ENCODE measurements around the gene SEMA4A. TPM values are rescaled to one million over a fixed set of nuclear protein-coding genes. Genes with fewer than 3 reads are reported as not detected.

Gene SEMA4A
- polyA plus RNA-seq, 1 of the 3 experiments (the other 2 are of a cell fraction): 1.3 TPM

DNA sequence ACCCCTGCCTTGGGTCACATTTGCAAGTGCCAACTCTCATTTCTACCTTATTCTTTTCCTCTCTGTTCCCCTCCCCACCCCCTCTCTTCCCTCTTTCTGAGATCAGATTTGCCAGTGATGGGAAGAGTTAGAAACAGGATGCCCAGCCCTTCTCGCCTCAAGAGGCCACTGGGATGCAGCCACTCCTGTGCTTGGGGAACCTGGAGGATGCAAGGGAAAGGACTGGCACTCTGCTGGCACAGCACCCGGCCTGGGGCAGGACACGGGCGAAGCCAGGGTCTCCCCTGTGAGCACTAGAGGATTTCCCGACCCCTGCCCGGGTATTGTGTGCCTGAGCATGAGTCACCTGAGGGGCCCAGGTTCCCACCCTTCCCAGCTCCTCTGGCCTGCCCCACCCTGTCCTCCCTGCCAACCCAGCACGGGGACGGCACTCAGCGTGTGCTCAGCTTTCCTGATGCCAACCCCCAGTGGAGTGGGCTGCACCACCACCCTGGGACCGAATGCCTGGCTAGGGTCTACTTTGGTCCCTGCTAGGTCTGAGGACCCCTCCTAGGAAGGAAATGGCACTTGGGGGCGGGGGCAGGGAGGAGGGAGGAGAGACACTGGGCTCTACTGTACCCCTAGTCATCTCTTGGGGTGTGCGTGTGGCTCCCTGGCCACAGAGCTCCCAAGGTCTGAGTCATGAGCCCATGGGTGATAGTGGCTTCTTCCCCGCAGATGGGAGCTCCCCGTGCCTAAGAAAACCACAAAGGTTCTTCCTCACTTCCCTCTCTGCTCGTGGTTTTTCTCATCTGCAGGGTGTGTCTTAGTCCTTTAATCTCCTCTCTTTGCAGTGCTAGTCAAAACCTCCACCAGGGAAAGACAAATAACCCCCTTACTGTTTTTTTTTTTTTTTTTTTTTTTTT, 26.5 kb upstream of the SEMA4A start (continued):
- TF ChIP-seq TEAD4 (IDR thresholded peaks at IDR 0.05; ENCODE audit: borderline replicate concordance, insufficient read depth): 0 out of 2 replicates have a peak, but pooled peaks have one; percentile 20
- TF ChIP-seq, protein P1, sequence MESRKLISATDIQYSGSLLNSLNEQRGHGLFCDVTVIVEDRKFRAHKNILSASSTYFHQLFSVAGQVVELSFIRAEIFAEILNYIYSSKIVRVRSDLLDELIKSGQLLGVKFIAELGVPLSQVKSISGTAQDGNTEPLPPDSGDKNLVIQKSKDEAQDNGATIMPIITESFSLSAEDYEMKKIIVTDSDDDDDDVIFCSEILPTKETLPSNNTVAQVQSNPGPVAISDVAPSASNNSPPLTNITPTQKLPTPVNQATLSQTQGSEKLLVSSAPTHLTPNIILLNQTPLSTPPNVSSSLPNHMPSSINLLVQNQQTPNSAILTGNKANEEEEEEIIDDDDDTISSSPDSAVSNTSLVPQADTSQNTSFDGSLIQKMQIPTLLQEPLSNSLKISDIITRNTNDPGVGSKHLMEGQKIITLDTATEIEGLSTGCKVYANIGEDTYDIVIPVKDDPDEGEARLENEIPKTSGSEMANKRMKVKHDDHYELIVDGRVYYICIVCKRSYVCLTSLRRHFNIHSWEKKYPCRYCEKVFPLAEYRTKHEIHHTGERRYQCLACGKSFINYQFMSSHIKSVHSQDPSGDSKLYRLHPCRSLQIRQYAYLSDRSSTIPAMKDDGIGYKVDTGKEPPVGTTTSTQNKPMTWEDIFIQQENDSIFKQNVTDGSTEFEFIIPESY (IDR thresholded peaks at IDR 0.05; ENCODE audit: borderline replicate concordance, low read depth): no peak
- no peak for TF ChIP-seq FOXJ3 (CRISPR knock-in tag; IDR thresholded peaks at IDR 0.05)
- TF ChIP-seq SIN3A (IDR thresholded peaks at IDR 0.05; ENCODE audit: borderline replicate concordance, low read depth, low read length): no peak
- TF ChIP-seq, protein P2, sequence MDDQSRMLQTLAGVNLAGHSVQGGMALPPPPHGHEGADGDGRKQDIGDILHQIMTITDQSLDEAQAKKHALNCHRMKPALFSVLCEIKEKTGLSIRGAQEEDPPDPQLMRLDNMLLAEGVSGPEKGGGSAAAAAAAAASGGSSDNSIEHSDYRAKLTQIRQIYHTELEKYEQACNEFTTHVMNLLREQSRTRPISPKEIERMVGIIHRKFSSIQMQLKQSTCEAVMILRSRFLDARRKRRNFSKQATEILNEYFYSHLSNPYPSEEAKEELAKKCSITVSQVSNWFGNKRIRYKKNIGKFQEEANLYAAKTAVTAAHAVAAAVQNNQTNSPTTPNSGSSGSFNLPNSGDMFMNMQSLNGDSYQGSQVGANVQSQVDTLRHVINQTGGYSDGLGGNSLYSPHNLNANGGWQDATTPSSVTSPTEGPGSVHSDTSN (IDR thresholded peaks at IDR 0.05): peak; percentile 41
- 0 out of 2 replicates have a peak, but pooled peaks have one; percentile 4 for TF ChIP-seq ELF1 (IDR thresholded peaks at IDR 0.05)
- TF ChIP-seq JUND (IDR thresholded peaks at IDR 0.05): peak; percentile 51
- TF ChIP-seq GABPA (IDR thresholded peaks at IDR 0.05; ENCODE audit: low read depth): no peak
- TF ChIP-seq MXI1 (IDR thresholded peaks at IDR 0.05; ENCODE audit: low read depth, low read length): no peak

DNA sequence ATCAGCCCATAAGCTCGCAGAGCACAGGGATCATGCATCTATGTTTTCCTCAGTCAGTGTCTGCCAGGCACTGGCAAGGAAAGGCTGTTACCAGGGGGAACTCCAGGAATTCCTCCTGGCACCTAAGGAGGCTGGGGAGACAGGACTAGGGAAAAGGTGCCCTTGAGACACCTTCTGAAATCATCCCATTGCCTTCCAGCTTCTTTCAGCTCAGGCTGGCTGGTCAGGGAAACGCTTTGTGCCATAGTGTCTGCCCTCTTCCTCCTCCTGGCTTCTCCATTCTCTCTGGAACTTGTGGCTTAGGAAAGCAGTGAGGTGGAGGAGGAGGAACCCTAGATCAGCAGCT, 25.1 kb upstream of the SEMA4A start:
- Histone ChIP-seq H3K27ac (ENCODE audit: low read depth in 2 of 2, low read length in 1 of 2) (peak overlapping the region; percentile 94 to 100), H2AFZ (ENCODE audit: low read depth) (no peak overlapping the region), H3K9me3 (no peaks in the 10 kb centered on the region), H3K36me3 (replicated peaks in 1 of 2; ENCODE audit: control insufficient read depth in 1 of 2, insufficient read depth in 2 of 2, low read length in 1 of 2) (peaks cover 13 to 42% of the 10 kb centered on the region in 2 experiments), H3K27me3 (ENCODE audit: insufficient read depth) (no peaks in the 10 kb centered on the region), H3K4me1 (ENCODE audit: control insufficient read depth in 1 of 2, insufficient read depth in 2 of 2, low read depth in 1 of 2, low read length in 1 of 2) (peaks cover 63 to 64% of the 10 kb centered on the region in 2 experiments), H3K4me2 (peak overlapping the region; percentile 91), H3K79me2 (ENCODE audit: insufficient read depth) (peaks cover 93% of the 10 kb centered on the region), H3K9ac (peak overlapping the region; percentile 97), H3K9me2 (no peaks in the 10 kb centered on the region), H3F3A (replicated peaks; ENCODE audit: insufficient read depth) (peaks cover 93% of the 10 kb centered on the region), H4K20me1 (ENCODE audit: insufficient read depth) (peaks cover 80% of the 10 kb centered on the region), H3K4me3 (ENCODE audit: low read depth in 2 of 2, low read length in 1 of 2) (peak overlapping the region in 1 of 2 experiments; percentile 30; a peak in 2 of 4 replicates)
- ChIA-PET POLR2A (interaction anchor here (0.9 to 1.2 kb wide), 3 partner anchors 14 to 35 kb away, joined by 4 to 5 read pairs (median 5); partner anchors contain the start of gene LMNA), CTCF (interaction anchor here (1.4 to 40.5 kb wide), 9 partner anchors 11 to 129 kb away, joined by 3 to 1559 read pairs (median 14); partner anchors contain the start of genes LMNA and MEX3A)
- 43% methylated on average over 2 of the region's 2 CpGs for WGBS (ENCODE audit: low lambda C conversion rate)
- DNase-seq: no peak
- TF ChIP-seq, protein P3, sequence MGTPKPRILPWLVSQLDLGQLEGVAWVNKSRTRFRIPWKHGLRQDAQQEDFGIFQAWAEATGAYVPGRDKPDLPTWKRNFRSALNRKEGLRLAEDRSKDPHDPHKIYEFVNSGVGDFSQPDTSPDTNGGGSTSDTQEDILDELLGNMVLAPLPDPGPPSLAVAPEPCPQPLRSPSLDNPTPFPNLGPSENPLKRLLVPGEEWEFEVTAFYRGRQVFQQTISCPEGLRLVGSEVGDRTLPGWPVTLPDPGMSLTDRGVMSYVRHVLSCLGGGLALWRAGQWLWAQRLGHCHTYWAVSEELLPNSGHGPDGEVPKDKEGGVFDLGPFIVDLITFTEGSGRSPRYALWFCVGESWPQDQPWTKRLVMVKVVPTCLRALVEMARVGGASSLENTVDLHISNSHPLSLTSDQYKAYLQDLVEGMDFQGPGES (IDR thresholded peaks at IDR 0.05; ENCODE audit: low read depth, low read length): no peak
- TF ChIP-seq MEF2A (IDR thresholded peaks at IDR 0.05; ENCODE audit: borderline replicate concordance, low read depth) (no peak), SIN3A (IDR thresholded peaks at IDR 0.05; ENCODE audit: borderline replicate concordance, low read depth, low read length) (no peak), POLR2AphosphoS5 (IDR thresholded peaks at IDR 0.05; ENCODE audit: low read depth, low read length) (no peak), TAF1 (IDR thresholded peaks at IDR 0.05; ENCODE audit: borderline replicate concordance, low read depth, low read length) (no peak), FOSL2 (IDR thresholded peaks at IDR 0.05; ENCODE audit: borderline replicate concordance, low read depth) (no peak), YY1 (IDR thresholded peaks at IDR 0.05; ENCODE audit: low read depth) (no peak), CHD2 (IDR thresholded peaks at IDR 0.05; ENCODE audit: low read length, partially characterized antibody) (no peak), MXI1 (IDR thresholded peaks at IDR 0.05; ENCODE audit: low read depth, low read length) (no peak), RCOR1 (IDR thresholded peaks at IDR 0.05; ENCODE audit: low read length) (no peak), RFX5 (IDR thresholded peaks at IDR 0.05; ENCODE audit: low read length) (no peak), SMC3 (IDR thresholded peaks at IDR 0.05; ENCODE audit: low read depth, low read length) (no peak)
- TF ChIP-seq, protein P4, sequence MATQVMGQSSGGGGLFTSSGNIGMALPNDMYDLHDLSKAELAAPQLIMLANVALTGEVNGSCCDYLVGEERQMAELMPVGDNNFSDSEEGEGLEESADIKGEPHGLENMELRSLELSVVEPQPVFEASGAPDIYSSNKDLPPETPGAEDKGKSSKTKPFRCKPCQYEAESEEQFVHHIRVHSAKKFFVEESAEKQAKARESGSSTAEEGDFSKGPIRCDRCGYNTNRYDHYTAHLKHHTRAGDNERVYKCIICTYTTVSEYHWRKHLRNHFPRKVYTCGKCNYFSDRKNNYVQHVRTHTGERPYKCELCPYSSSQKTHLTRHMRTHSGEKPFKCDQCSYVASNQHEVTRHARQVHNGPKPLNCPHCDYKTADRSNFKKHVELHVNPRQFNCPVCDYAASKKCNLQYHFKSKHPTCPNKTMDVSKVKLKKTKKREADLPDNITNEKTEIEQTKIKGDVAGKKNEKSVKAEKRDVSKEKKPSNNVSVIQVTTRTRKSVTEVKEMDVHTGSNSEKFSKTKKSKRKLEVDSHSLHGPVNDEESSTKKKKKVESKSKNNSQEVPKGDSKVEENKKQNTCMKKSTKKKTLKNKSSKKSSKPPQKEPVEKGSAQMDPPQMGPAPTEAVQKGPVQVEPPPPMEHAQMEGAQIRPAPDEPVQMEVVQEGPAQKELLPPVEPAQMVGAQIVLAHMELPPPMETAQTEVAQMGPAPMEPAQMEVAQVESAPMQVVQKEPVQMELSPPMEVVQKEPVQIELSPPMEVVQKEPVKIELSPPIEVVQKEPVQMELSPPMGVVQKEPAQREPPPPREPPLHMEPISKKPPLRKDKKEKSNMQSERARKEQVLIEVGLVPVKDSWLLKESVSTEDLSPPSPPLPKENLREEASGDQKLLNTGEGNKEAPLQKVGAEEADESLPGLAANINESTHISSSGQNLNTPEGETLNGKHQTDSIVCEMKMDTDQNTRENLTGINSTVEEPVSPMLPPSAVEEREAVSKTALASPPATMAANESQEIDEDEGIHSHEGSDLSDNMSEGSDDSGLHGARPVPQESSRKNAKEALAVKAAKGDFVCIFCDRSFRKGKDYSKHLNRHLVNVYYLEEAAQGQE (IDR thresholded peaks at IDR 0.05; ENCODE audit: low read depth, low read length): no peak
- TF ChIP-seq, protein P5, sequence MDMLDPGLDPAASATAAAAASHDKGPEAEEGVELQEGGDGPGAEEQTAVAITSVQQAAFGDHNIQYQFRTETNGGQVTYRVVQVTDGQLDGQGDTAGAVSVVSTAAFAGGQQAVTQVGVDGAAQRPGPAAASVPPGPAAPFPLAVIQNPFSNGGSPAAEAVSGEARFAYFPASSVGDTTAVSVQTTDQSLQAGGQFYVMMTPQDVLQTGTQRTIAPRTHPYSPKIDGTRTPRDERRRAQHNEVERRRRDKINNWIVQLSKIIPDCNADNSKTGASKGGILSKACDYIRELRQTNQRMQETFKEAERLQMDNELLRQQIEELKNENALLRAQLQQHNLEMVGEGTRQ (IDR thresholded peaks at IDR 0.05; ENCODE audit: borderline replicate concordance, low read depth, low read length): no peak
